Measurements from ENCODE around the gene TINAG.

The TINAG gene

DNA sequence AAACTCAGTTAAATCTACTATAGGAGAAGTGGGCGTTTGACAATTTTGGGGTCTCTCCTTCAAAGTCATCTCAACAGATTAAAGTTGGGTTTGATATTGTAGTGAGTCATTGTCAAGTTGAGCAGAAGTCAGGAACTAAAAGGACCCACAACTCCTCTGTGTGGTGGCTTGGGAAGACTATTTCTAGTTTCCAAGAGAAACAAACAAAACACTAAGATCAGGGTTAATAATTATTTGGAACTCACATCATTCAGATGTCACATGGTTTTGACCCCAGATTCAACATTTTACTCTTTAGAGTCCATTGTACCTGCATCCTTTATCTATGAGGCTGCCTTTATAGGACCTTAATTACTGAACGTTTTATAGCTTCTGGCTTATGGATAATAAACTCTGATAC, 45.3 kb upstream of the TINAG start:
- no peaks in the 10 kb centered on the region for H3K4me1 ChIP-seq (ENCODE audit: control insufficient read depth, low read length)
- no peaks in the 10 kb centered on the region for H3K9me2 ChIP-seq (replicated peaks; ENCODE audit: control insufficient read depth, low read length)
- no peak overlapping the region for H3K27ac ChIP-seq (ENCODE audit: low read depth, low read length)
- TF ChIP-seq, protein P1, sequence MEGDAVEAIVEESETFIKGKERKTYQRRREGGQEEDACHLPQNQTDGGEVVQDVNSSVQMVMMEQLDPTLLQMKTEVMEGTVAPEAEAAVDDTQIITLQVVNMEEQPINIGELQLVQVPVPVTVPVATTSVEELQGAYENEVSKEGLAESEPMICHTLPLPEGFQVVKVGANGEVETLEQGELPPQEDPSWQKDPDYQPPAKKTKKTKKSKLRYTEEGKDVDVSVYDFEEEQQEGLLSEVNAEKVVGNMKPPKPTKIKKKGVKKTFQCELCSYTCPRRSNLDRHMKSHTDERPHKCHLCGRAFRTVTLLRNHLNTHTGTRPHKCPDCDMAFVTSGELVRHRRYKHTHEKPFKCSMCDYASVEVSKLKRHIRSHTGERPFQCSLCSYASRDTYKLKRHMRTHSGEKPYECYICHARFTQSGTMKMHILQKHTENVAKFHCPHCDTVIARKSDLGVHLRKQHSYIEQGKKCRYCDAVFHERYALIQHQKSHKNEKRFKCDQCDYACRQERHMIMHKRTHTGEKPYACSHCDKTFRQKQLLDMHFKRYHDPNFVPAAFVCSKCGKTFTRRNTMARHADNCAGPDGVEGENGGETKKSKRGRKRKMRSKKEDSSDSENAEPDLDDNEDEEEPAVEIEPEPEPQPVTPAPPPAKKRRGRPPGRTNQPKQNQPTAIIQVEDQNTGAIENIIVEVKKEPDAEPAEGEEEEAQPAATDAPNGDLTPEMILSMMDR (IDR thresholded peaks at IDR 0.05; ENCODE audit: low read depth, low read length, poor library complexity, severe bottlenecking), result no peak
- TF ChIP-seq EZH2phosphoT487 (IDR thresholded peaks at IDR 0.05; ENCODE audit: borderline replicate concordance, low read length), result no peak
- H3K36me3 ChIP-seq (ENCODE audit: control insufficient read depth, low read length), result no peaks in the 10 kb centered on the region
- no peaks in the 10 kb centered on the region for H3K9me3 ChIP-seq (ENCODE audit: control insufficient read depth, insufficient read depth, low read length)
- H3K4me2 ChIP-seq (ENCODE audit: low read length), result no peak overlapping the region
- no peaks in the 10 kb centered on the region for H3K27me3 ChIP-seq (ENCODE audit: control insufficient read depth, low read length)
- H4K20me1 ChIP-seq (ENCODE audit: control insufficient read depth, insufficient read depth, low read depth, low read length), result no peaks in the 10 kb centered on the region
- no peaks in the 10 kb centered on the region for H3K79me2 ChIP-seq (ENCODE audit: control insufficient read depth, low read length)
- H3K4me3 ChIP-seq (ENCODE audit: low read length), result no peak overlapping the region
- no peaks in the 10 kb centered on the region for H3F3A ChIP-seq (ENCODE audit: control insufficient read depth, insufficient read depth)

DNA sequence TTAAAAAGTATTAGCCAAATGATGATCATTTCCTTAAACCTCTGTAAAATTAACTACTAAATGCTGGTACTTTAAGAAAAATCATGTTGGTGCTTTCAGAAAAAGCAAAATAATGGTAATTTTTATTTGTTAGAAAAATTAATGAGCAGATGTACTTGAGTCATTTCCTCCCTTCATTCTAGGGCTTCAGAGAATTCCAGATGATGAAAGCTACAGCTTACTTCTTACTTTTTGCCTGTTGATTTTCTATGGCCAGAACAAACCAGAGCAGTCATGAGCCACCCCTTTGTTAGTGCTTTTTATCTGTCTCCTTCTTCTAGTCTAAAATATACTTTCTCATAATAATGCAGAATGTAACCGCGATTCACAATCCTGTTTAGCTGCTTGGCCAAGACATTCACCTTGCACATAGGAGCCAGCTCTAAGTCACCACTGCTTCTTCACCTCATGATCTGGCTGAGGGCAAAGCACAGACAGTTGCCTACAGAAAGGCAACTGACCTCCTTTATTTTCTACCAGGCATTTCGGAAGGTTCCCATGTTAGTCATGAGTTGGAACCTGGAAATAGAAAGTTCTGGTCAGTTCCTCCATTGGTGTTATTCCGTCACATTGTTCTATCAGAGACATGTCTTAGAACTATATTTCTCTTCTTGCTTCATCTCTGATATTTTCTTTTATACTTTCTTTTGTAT, 43.5 kb upstream of the TINAG start:
- TF ChIP-seq, protein P1 (IDR thresholded peaks at IDR 0.05; ENCODE audit: low read depth, low read length, poor library complexity, severe bottlenecking), result no peak
- TF ChIP-seq EZH2phosphoT487 (IDR thresholded peaks at IDR 0.05; ENCODE audit: borderline replicate concordance, low read length), result no peak
- Histone ChIP-seq H3F3A (ENCODE audit: control insufficient read depth, insufficient read depth) (no peaks in the 10 kb centered on the region), H3K4me2 (ENCODE audit: low read length) (no peak overlapping the region), H3K36me3 (ENCODE audit: control insufficient read depth, low read length) (no peaks in the 10 kb centered on the region), H3K27me3 (ENCODE audit: control insufficient read depth, low read length) (no peaks in the 10 kb centered on the region), H3K4me1 (ENCODE audit: control insufficient read depth, low read length) (no peaks in the 10 kb centered on the region), H3K9me2 (replicated peaks; ENCODE audit: control insufficient read depth, low read length) (no peaks in the 10 kb centered on the region), H3K4me3 (ENCODE audit: low read length) (no peak overlapping the region), H3K27ac (ENCODE audit: low read depth, low read length) (no peak overlapping the region), H3K9me3 (ENCODE audit: control insufficient read depth, insufficient read depth, low read length) (no peaks in the 10 kb centered on the region), H4K20me1 (ENCODE audit: control insufficient read depth, insufficient read depth, low read depth, low read length) (no peaks in the 10 kb centered on the region), H3K79me2 (ENCODE audit: control insufficient read depth, low read length) (no peaks in the 10 kb centered on the region)

DNA sequence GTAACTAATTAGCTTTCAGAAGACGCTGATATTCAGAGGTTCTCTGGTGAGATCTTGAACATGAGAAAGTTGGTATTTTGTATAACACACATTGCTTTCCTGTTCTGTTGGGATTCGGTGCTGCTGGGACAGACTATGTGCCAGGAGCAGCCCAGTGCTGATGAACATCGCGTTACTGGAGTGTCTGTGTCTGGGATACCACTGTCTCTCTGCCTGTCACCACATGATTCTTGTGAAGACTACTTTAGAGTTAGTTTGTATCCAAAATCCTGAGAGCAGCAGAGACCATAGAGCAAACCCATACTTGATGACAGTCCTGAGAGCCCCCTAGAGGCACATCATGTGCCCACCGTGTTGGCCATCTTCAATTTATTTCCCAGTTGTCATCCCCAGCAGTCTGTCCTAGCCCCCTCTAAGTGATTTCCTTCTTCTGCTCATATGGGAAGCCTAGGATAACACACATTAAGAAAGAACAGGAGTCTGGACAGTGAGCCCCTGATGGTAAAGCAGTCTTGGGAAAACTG, 41.8 kb upstream of the TINAG start:
- TF ChIP-seq, protein P1 (IDR thresholded peaks at IDR 0.05; ENCODE audit: low read depth, low read length, poor library complexity, severe bottlenecking), result no peak
- H3F3A ChIP-seq (ENCODE audit: control insufficient read depth, insufficient read depth), result no peaks in the 10 kb centered on the region
- no peaks in the 10 kb centered on the region for H3K36me3 ChIP-seq (ENCODE audit: control insufficient read depth, low read length)
- H3K4me2 ChIP-seq (ENCODE audit: low read length), result no peak overlapping the region
- H3K9me3 ChIP-seq (ENCODE audit: control insufficient read depth, insufficient read depth, low read length), result no peaks in the 10 kb centered on the region
- H3K27ac ChIP-seq (ENCODE audit: low read depth, low read length), result no peak overlapping the region
- no peaks in the 10 kb centered on the region for H4K20me1 ChIP-seq (ENCODE audit: control insufficient read depth, insufficient read depth, low read depth, low read length)
- H3K4me3 ChIP-seq (ENCODE audit: low read length), result no peak overlapping the region
- no peaks in the 10 kb centered on the region for H3K27me3 ChIP-seq (ENCODE audit: control insufficient read depth, low read length)
- H3K4me1 ChIP-seq (ENCODE audit: control insufficient read depth, low read length), result no peaks in the 10 kb centered on the region
- H3K9me2 ChIP-seq (replicated peaks; ENCODE audit: control insufficient read depth, low read length), result no peaks in the 10 kb centered on the region
- H3K79me2 ChIP-seq (ENCODE audit: control insufficient read depth, low read length), result no peaks in the 10 kb centered on the region

Data from DOHH2 (cell line).